Activated T-helper 2 cell treated with anti-CD3 and anti-CD28 coated beads, Interferon-gamma antibody, Interleukin-2, Interleukin-4, amounts not matched to agents 10 μg/mL and 5 μg/mL and 100 μg/mL, durations not matched to agents 14 hours and 24 hours and 36 hours (primary cell): ENCODE results near the gene HMGB3. TPM values are rescaled to one million over a fixed set of nuclear protein-coding genes. Genes with fewer than 3 reads are reported as not detected.

ENCODE experiments used
- DNase-seq: peaks from one replicate; pipeline ENCODE4 v3.0.0; 2021; ENCODE audit warnings: low spot score
- H3K27ac Mint-ChIP-seq: one replicate; pipeline ENCODE4 v1.8.0; 2021; ENCODE audit warnings: mixed read lengths
- H3K27me3 Mint-ChIP-seq: one replicate; pipeline ENCODE4 v1.8.0; 2021; ENCODE audit warnings: low read depth, mixed read lengths
- H3K36me3 Mint-ChIP-seq: one replicate; pipeline ENCODE4 v1.8.0; 2021; ENCODE audit warnings: low read depth, mixed read lengths
- H3K4me1 Mint-ChIP-seq: one replicate; pipeline ENCODE4 v1.8.0; 2021; ENCODE audit warnings: low read depth, mixed read lengths
- H3K4me3 Mint-ChIP-seq: one replicate; pipeline ENCODE4 v1.8.0; 2021; ENCODE audit warnings: low read depth, mild to moderate bottlenecking, moderate library complexity, mixed read lengths
- H3K9me3 Mint-ChIP-seq: one replicate; pipeline ENCODE4 v1.8.0; 2021; ENCODE audit warnings: mixed read lengths
- intact Hi-C: fragments of 100-400 bp; cut with micrococcal nuclease; formaldehyde crosslinking; loops from one replicate; pipeline ENCODE4 v1.15.1; 2023
- total RNA-seq: library from RNA; stranded (reverse); gene quantifications from 2 replicates; pipeline ENCODE4 v1.2.3, GENCODE V29; 2022

The HMGB3 gene
- total RNA-seq, 1 donor from 2014 or later: 60.8 TPM

DNA sequence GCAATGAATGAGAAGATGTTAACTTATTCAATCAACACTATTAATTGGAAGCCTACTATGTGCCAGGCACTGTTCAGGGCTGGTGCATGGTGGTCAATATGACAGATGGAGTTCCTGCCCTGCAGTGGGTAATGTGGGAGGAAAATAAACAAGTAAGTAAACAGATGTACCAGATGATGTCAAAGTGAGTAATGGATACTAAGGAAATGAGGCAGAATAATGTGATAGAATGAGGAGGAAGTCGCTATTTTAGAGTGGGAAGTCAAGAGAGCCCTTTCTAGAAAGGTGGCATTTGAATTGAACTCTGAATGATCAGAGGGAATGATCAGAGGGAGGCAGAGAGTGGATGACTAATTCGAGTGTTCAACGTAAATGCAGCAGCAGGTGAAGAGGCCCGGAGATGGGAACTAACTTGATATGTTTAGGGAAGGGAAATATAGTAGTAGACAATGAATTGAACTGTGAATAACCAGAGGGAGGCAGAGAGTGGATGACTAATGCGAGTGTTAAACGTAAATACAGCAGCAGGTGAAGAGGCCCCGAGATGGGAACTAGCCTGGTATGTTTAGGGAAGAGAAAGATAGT, 48.3 kb downstream of the HMGB3 start:
- DNase-seq: no peak
- intact Hi-C loops: no loop called here
- peaks cover 7% of the 10 kb centered on the region for H3K4me1 Mint-ChIP-seq
- no peak overlapping the region for H3K4me3 Mint-ChIP-seq
- no peaks in the 10 kb centered on the region for H3K27me3 Mint-ChIP-seq
- H3K27ac Mint-ChIP-seq: peak overlapping the region; percentile 22
- no peaks in the 10 kb centered on the region for H3K9me3 Mint-ChIP-seq
- no peaks in the 10 kb centered on the region for H3K36me3 Mint-ChIP-seq

- H3K36me3 Mint-ChIP-seq: no peaks in the 10 kb centered on the region
- H3K27me3 Mint-ChIP-seq: no peaks in the 10 kb centered on the region
- H3K27ac Mint-ChIP-seq: no peak overlapping the region
Observed at GRCh38 chrX:151039351-151039750, 56.2 kb downstream of the HMGB3 start.

More at GRCh38 chrX:151039351-151039750, 56.2 kb downstream of the HMGB3 start:
- no peak for DNase-seq
- H3K4me1 Mint-ChIP-seq: no peaks in the 10 kb centered on the region
- intact Hi-C loops: no loop called here
- no peak overlapping the region for H3K4me3 Mint-ChIP-seq
- H3K9me3 Mint-ChIP-seq: no peaks in the 10 kb centered on the region

Other genes with a start within 250 kb of the HMGB3 start
- 9.8 and 12.0 TPM in 2 replicates for gene CD99L2, start 84.7 kb upstream of the HMGB3 start, total RNA-seq
- not detected in 2 replicates for gene GPR50, start 193.2 kb downstream of the HMGB3 start, total RNA-seq